Esophagus muscularis mucosa (tissue), 4 donors: ENCODE data around the gene DSCAML1. TPM values are rescaled to one million over a fixed set of nuclear protein-coding genes. Genes with fewer than 3 reads are reported as not detected.

ENCODE experiments used
- DNase-seq: peaks from one replicate; pipeline ENCODE4 v3.0.0-alpha.2; 2017; ENCODE audit errors: extremely low spot score
- H3K27ac ChIP-seq, 4 donors: fragments of 200-600 bp; sonication (generic); replicated peaks in 1 of 4; 1 replicate in 3 of 4; 2 replicates in 1 of 4; pipeline ENCODE4 v1.5.1; 2016 to 2019; ENCODE audit warnings: mild to moderate bottlenecking in 1 of 4
- H3K27me3 ChIP-seq, 4 donors: fragments of 200-600 bp; sonication (generic); one replicate each; pipeline versions ENCODE4 v1.5.1 to v1.6.0; 2016 to 2019
- H3K36me3 ChIP-seq, 4 donors: fragments of 200-600 bp; sonication (generic); one replicate each; pipeline ENCODE4 v1.5.1; 2016 to 2019
- H3K4me1 ChIP-seq, 4 donors: fragments of 200-600 bp; sonication (generic); one replicate each; pipeline ENCODE4 v1.5.1; 2016 to 2019
- H3K4me3 ChIP-seq, 4 donors: fragments of 200-600 bp; sonication (generic); 1 replicate in 2 of 4; 2 replicates in 2 of 4; pipeline ENCODE4 v1.5.1; 2016 to 2019; ENCODE audit warnings: mild to moderate bottlenecking in 4 of 4, moderate library complexity in 1 of 4
- H3K9me3 ChIP-seq, 4 donors: fragments of 200-600 bp; sonication (generic); 1 replicate in 3 of 4; 2 replicates in 1 of 4; pipeline ENCODE4 v1.5.1; 2016 to 2019
- EP300 ChIP-seq: sonication (generic); formaldehyde crosslinking; IDR thresholded peaks from one replicate; pipeline ENCODE4 v1.6.1; 2017; ENCODE audit warnings: antibody characterized with exemption
- POLR2A ChIP-seq: fragments of 450-650 bp; IDR thresholded peaks from one replicate; pipeline ENCODE4 v1.6.1; 2017; ENCODE audit warnings: antibody characterized with exemption, moderate library complexity, mild to moderate bottlenecking, low read depth
- POLR2AphosphoS5 ChIP-seq, 2 donors: sonication (generic); formaldehyde crosslinking; IDR thresholded peaks; one replicate each; pipeline ENCODE4 v1.6.1; 2017; ENCODE audit warnings: antibody characterized with exemption in 2 of 2
- WGBS: methylation state at CpG from one replicate; pipeline ENCODE4 v1.1.5; 2018; 5-methylcytosine and 5-hydroxymethylcytosine counted together
- intact Hi-C: fragments of 100-400 bp; cut with DNase I; formaldehyde crosslinking; loops from one replicate; pipeline ENCODE4 v1.15.1; 2023
- total RNA-seq, 4 donors: library from RNA; depleted of rRNA; stranded (reverse); fragments of >200 nt; gene quantifications; one replicate each; pipeline versions ENCODE4 v1.1.0 to v1.2.1, GENCODE V29; 2016
- TF ChIP-seq, protein P1 (sequence below), 3 experiments: fragments of 200-600 bp in 2 of 3; fragments of 450-650 bp in 1 of 3; sonication (generic) in 2 of 3; IDR thresholded peaks; one replicate each; pipeline ENCODE4 v1.5.1; 2017 to 2019; ENCODE audit warnings: antibody characterized with exemption in 3 of 3, mild to moderate bottlenecking in 2 of 3, moderate library complexity in 1 of 3

DSCAML1 gene
- total RNA-seq, 4 donors from 2014 or later: 0.50 to 5.8 (median 1.2) TPM

DNA sequence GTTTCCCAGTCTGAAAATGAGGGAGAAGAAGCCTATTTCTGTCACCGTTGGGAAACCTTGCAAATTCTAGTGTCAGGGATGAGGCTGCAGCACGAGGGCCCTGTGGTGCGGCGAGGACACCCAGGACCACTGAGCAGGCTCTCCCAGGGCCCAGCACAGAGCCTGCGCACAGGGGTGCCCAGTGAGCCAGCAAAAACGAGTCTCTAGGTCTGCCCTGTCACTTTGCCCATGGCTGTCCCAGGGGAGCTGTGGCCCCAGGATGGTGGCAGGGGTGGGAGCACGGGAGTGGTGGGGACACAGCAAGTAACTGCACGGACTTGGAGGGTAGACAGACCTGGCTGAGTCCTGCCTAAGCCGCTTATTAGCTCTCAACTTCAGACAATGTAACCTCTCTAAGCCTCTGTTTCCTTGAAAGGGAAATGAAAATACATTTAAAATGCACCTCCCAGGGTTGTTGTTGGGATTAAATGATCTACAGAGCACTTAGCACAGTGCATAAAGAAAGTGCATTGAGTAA lies 44.2 kb downstream of the DSCAML1 start:
- Histone ChIP-seq H3K9me3 (no peaks in the 10 kb centered on the region), H3K36me3 (no peaks in the 10 kb centered on the region), H3K27me3 (no peaks in the 10 kb centered on the region), H3K27ac (no peak overlapping the region), H3K4me1 (no peaks in the 10 kb centered on the region), H3K4me3 (no peak overlapping the region)
- DNase-seq: no peak
- 90% methylated on average over 8 of the region's 9 CpGs for WGBS
- TF ChIP-seq EP300: no peak
- TF ChIP-seq POLR2A: no peak
- TF ChIP-seq, protein P1, sequence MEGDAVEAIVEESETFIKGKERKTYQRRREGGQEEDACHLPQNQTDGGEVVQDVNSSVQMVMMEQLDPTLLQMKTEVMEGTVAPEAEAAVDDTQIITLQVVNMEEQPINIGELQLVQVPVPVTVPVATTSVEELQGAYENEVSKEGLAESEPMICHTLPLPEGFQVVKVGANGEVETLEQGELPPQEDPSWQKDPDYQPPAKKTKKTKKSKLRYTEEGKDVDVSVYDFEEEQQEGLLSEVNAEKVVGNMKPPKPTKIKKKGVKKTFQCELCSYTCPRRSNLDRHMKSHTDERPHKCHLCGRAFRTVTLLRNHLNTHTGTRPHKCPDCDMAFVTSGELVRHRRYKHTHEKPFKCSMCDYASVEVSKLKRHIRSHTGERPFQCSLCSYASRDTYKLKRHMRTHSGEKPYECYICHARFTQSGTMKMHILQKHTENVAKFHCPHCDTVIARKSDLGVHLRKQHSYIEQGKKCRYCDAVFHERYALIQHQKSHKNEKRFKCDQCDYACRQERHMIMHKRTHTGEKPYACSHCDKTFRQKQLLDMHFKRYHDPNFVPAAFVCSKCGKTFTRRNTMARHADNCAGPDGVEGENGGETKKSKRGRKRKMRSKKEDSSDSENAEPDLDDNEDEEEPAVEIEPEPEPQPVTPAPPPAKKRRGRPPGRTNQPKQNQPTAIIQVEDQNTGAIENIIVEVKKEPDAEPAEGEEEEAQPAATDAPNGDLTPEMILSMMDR (IDR thresholded peaks at IDR 0.05): no peak
- TF ChIP-seq POLR2AphosphoS5 (IDR thresholded peaks at IDR 0.05): no peak
- intact Hi-C loops: no loop called here

DNA sequence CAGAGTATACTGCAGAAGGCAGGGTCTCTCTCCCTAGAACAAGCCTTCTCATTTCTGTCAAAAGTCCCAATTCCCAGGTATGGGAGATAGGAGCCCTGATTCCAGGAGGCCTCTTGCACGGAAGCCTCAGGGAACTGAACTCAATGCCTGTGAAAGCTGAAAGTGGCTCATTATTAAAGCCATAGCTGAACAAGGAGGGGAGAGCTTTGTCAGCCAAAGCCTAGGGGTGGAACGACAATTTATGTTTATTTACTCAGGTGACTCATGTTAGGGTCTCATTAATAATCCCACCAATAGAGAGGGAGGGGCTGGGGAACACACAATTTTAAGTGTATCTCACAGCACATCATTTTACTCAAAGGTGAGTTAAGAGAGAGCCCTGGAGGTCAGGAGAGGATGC lies 44.9 kb downstream of the DSCAML1 start:
- no peak for DNase-seq
- H3K4me3 ChIP-seq: no peak overlapping the region
- no peaks in the 10 kb centered on the region for H3K27me3 ChIP-seq
- H3K9me3 ChIP-seq: no peaks in the 10 kb centered on the region
- no peak for TF ChIP-seq EP300
- TF ChIP-seq POLR2A: no peak
- TF ChIP-seq, protein P1 (IDR thresholded peaks at IDR 0.05): no peak
- TF ChIP-seq POLR2AphosphoS5 (IDR thresholded peaks at IDR 0.05): no peak
- WGBS: 65% methylated on average over 2 of the region's 2 CpGs
- no peak overlapping the region for H3K27ac ChIP-seq
- H3K4me1 ChIP-seq: no peaks in the 10 kb centered on the region
- no peaks in the 10 kb centered on the region for H3K36me3 ChIP-seq
- intact Hi-C loops: no loop called here

DNA sequence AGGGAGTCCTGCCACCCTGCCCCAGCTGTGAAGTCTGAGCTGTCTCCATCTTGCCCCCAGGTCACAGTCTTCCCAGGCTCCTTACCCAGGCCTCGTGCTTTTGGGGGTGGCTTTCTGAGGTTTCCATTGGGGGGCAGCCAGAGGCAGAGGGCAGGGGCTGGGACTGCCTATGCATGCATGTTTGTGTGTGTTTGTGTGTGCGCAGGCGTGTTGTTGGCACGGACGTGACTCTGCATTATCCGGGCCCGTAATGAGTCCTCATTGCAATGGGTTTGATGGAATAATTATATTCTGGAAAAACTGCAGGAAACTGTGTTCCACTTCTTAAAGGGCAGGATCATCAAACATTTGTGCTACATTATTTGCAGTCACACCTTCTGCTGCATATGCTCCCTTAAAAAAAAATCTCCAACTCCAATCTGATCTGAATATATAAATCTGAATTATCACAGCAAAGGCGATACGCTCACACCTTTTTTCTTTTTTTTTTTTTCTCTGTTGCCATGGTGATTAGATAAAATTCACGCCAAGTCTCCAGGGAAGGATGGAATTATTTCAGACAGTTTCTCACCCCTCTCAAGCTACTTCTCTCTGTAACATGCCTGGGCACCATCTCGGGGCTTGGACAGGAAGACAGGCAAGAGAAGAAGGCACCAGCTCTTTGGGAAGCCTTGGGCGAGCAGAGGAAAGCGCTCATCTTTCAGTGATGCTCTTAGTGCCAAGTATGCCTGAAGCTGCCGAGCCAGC lies 45.9 kb downstream of the DSCAML1 start:
- no peaks in the 10 kb centered on the region for H3K4me1 ChIP-seq
- no peak overlapping the region for H3K27ac ChIP-seq
- H3K36me3 ChIP-seq: no peaks in the 10 kb centered on the region
- TF ChIP-seq, protein P1 (IDR thresholded peaks at IDR 0.05): no peak
- TF ChIP-seq POLR2A (no peak), POLR2AphosphoS5 (IDR thresholded peaks at IDR 0.05) (no peak), EP300 (no peak)
- H3K27me3 ChIP-seq: no peaks in the 10 kb centered on the region
- no peak overlapping the region for H3K4me3 ChIP-seq
- WGBS: 93% methylated on average over 13 of the region's 14 CpGs
- H3K9me3 ChIP-seq: no peaks in the 10 kb centered on the region
- intact Hi-C loops: no loop called here
- no peak for DNase-seq

DNA sequence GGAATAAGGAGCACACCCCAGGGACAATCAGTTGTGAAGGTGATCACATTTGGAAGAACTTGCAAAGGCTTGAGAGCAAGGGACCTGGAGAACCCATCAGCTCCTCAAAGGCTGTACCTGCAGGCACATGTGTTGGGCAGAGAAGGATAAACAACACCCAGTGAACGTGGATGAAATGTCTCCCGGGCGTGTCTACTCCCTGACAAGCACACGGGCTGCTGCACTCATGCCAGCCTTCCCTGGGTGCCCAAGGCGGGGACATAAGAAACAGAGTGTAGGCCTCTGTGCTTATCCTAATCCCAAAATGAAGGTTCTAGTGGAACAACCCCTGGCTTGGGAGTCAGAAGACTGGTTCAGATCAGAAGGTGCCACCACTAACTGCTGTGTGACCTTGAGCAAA lies 46.7 kb downstream of the DSCAML1 start:
- WGBS: 88% methylated on average over 5 of the region's 5 CpGs
- intact Hi-C loops: no loop called here
- TF ChIP-seq POLR2AphosphoS5 (IDR thresholded peaks at IDR 0.05) (no peak), EP300 (no peak), POLR2A (no peak)
- TF ChIP-seq, protein P1 (IDR thresholded peaks at IDR 0.05): no peak
- no peak for DNase-seq
- Histone ChIP-seq H3K27ac (no peak overlapping the region), H3K27me3 (no peaks in the 10 kb centered on the region), H3K9me3 (no peaks in the 10 kb centered on the region), H3K4me1 (no peaks in the 10 kb centered on the region), H3K4me3 (no peak overlapping the region), H3K36me3 (no peaks in the 10 kb centered on the region)

DNA sequence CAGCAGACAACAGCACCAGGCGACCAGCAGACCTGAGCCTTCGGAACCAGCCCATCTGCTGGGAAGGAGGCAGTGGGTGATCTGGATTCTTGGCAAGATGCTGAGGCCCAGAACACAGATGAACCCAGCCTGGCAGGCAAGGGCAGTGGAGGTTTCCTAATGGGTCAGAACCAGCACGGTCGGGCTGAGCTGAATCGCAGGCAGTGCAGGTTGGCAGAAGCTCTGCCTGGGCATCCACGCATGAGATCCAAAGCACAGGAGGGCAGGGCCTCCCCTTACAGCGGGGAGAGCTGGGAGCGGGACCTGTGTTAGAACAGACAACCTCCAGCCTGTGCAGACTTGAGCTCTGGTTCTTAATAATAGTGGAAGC lies 47.5 kb downstream of the DSCAML1 start:
- intact Hi-C loops: no loop called here
- TF ChIP-seq, protein P1 (IDR thresholded peaks at IDR 0.05): no peak
- TF ChIP-seq POLR2AphosphoS5 (IDR thresholded peaks at IDR 0.05) (no peak), POLR2A (no peak), EP300 (no peak)
- Histone ChIP-seq H3K36me3 (no peaks in the 10 kb centered on the region), H3K4me1 (no peaks in the 10 kb centered on the region), H3K27ac (no peak overlapping the region), H3K27me3 (no peaks in the 10 kb centered on the region), H3K4me3 (no peak overlapping the region), H3K9me3 (no peaks in the 10 kb centered on the region)
- no peak for DNase-seq
- 98% methylated on average over 7 of the region's 8 CpGs for WGBS
